A549 (cell line): ENCODE measurements around the gene ANTXR1. TPM values are rescaled to one million over a fixed set of nuclear protein-coding genes. Genes with fewer than 3 reads are reported as not detected.

Source experiments
- ATAC-seq, 2 experiments: fragments of 200-7000 bp in 1 of 2; fragments of >200 bp in 1 of 2; cut with Nextera tagmentation in 1 of 2; cut with Tn5 transposase in 1 of 2; 3 replicates each; pipeline versions ENCODE4 v1.8.0 to v1.9.1; 2018 to 2020; ENCODE audit warnings: mild to moderate bottlenecking in 1 of 2, moderate library complexity in 1 of 2
- CTCF ChIA-PET: fragments of 300-600 bp; sonication (Branson Sonifier 250); formaldehyde crosslinking; extraction: SDS; loops from one replicate; lab custom pipeline; 2021; ENCODE audit warnings: antibody characterized with exemption, inconsistent platforms; lab: Yijun Ruan, JAX
- POLR2A ChIA-PET: fragments of 350-600 bp; formaldehyde crosslinking; extraction: SDS; loops from one replicate; lab custom pipeline; 2021; ENCODE audit warnings: antibody characterized with exemption, inconsistent platforms; lab: Yijun Ruan, JAX
- DNase-seq, 2 experiments: peaks; one replicate each; pipeline versions ENCODE4 v3.0.0 to v3.0.0-alpha.2; 2011 to 2016; ENCODE audit warnings: low read depth in 1 of 2, low spot score in 1 of 2
- FAIRE-seq: peaks from 2 replicates; lab custom pipeline; 2011; peaks lifted over from hg19 to GRCh38; lab: Jason Lieb, UNC
- H3K27ac ChIP-seq, 2 experiments: fragments of >200 bp; sonication (Bioruptor Twin); formaldehyde crosslinking; 3 replicates each; pipeline ENCODE4 v1.5.1; 2016 to 2017
- H3K4me1 ChIP-seq: fragments of >200 bp; sonication (Bioruptor Twin); formaldehyde crosslinking; 3 replicates; pipeline ENCODE4 v1.6.1; 2016
- H3K4me2 ChIP-seq: fragments of >200 bp; sonication (Bioruptor Twin); formaldehyde crosslinking; 3 replicates; pipeline ENCODE4 v1.6.1; 2016
- H3K4me3 ChIP-seq: fragments of >200 bp; sonication (Bioruptor Twin); formaldehyde crosslinking; 3 replicates; pipeline ENCODE4 v1.5.1; 2016
- H3K9me3 ChIP-seq: fragments of >200 bp; sonication (Bioruptor Twin); formaldehyde crosslinking; 3 replicates; pipeline ENCODE4 v1.6.1; 2016
- BHLHE40 ChIP-seq: IDR thresholded peaks from 2 replicates; pipeline ENCODE4 v1.6.1; 2012; ENCODE audit warnings: low read depth, low read length, inconsistent platforms
- CHD2 ChIP-seq: fragments of 150-350 bp; IDR thresholded peaks from 2 replicates; pipeline ENCODE4 v1.6.1; 2014; ENCODE audit warnings: low read length; ENCODE audit not compliant: partially characterized antibody
- EHF ChIP-seq: fragments of 250-450 bp; sonication (Bioruptor Pico); IDR thresholded peaks from 2 replicates; pipeline ENCODE4 v1.5.0; 2020; ENCODE audit warnings: mild to moderate bottlenecking
- ESRRA ChIP-seq: fragments of 150-350 bp; IDR thresholded peaks from 2 replicates; pipeline ENCODE4 v1.6.1; 2014; ENCODE audit warnings: mild to moderate bottlenecking, low read length, borderline replicate concordance
- FOSB ChIP-seq: fragments of 250-450 bp; sonication (Bioruptor Pico); IDR thresholded peaks from 2 replicates; pipeline ENCODE4 v1.5.0; 2020; ENCODE audit warnings: mild to moderate bottlenecking, moderate library complexity
- HDAC2 ChIP-seq: fragments of 200-600 bp; sonication (generic); IDR thresholded peaks from 2 replicates; pipeline ENCODE4 v1.6.1; 2016
- HEYL ChIP-seq: fragments of 250-450 bp; sonication (Bioruptor Pico); IDR thresholded peaks from 2 replicates; pipeline ENCODE4 v1.8.0; 2021; ENCODE audit warnings: mild to moderate bottlenecking, moderate library complexity
- JUN ChIP-seq, 2 experiments: fragments of >200 bp; sonication (Bioruptor Twin); formaldehyde crosslinking; IDR thresholded peaks; 2 replicates in 1 of 2; 3 replicates in 1 of 2; pipeline ENCODE4 v1.6.1; 2016 to 2017
- MYC ChIP-seq: IDR thresholded peaks from 2 replicates; pipeline ENCODE4 v1.6.1; 2012; ENCODE audit warnings: mild to moderate bottlenecking, inconsistent platforms, low read length, improper control_type of control experiment, borderline replicate concordance
- NR3C1 ChIP-seq: fragments of >200 bp; sonication (Bioruptor Twin); formaldehyde crosslinking; IDR thresholded peaks from 3 replicates; pipeline ENCODE4 v1.6.1; 2017
- PHF8 ChIP-seq: fragments of 200-600 bp; sonication (generic); IDR thresholded peaks from 2 replicates; pipeline ENCODE4 v1.6.1; 2016; ENCODE audit warnings: low read depth, mild to moderate bottlenecking, antibody characterized with exemption, moderate library complexity, borderline replicate concordance
- POLR2AphosphoS2 ChIP-seq: conservative IDR thresholded peaks from 2 replicates; pipeline ENCODE4 v1.6.1; 2012; ENCODE audit warnings: low read length, improper control_type of control experiment, inconsistent platforms
- RARB ChIP-seq: fragments of 250-450 bp; sonication (Bioruptor Pico); IDR thresholded peaks from 2 replicates; pipeline ENCODE4 v1.8.0; 2021; ENCODE audit warnings: mild to moderate bottlenecking, moderate library complexity
- RNF2 ChIP-seq: fragments of 200-600 bp; sonication (generic); IDR thresholded peaks from 2 replicates; pipeline ENCODE4 v1.6.1; 2016; ENCODE audit warnings: low read depth, mild to moderate bottlenecking, antibody characterized with exemption, moderate library complexity, borderline replicate concordance
- SMC3 ChIP-seq: fragments of >200 bp; sonication (Bioruptor Twin); formaldehyde crosslinking; IDR thresholded peaks from 3 replicates; pipeline ENCODE4 v1.6.1; 2018; ENCODE audit warnings: inconsistent platforms
- TFCP2L1 ChIP-seq: fragments of 250-450 bp; sonication (Bioruptor Pico); IDR thresholded peaks from 2 replicates; pipeline ENCODE4 v1.5.0; 2021; ENCODE audit warnings: mild to moderate bottlenecking
- WGBS: methylation state at CpG from one replicate; pipeline ENCODE4 v1.1.6; 2017; ENCODE audit errors: missing lambda C conversion rate; 5-methylcytosine and 5-hydroxymethylcytosine counted together
- polyA plus RNA-seq, 4 experiments: library from polyadenylated mRNA; depleted of rRNA in 3 of 4; stranded (reverse); fragments of >200 nt; fragmentation: RNase III in 1 of 4; extraction: RNeasy Plus Mini Kit Qiagen cat#74134 plus additional on column Dnase treatment in 1 of 4; gene quantifications; 2 replicates in 3 of 4; 3 replicates in 1 of 4; pipeline ENCODE4 v1.2.3, GENCODE V29; 2011 to 2017
- TF ChIP-seq, protein P1 (sequence below): fragments of 200-600 bp; sonication (generic); IDR thresholded peaks from 2 replicates; pipeline ENCODE4 v1.6.1; 2016; ENCODE audit warnings: antibody characterized with exemption, mild to moderate bottlenecking, moderate library complexity
- TF ChIP-seq, protein P2 (sequence below): fragments of >200 bp; sonication (Bioruptor Twin); formaldehyde crosslinking; IDR thresholded peaks from 3 replicates; pipeline ENCODE4 v1.6.1; 2016

The ANTXR1 gene
- polyA plus RNA-seq, 2 of the 4 experiments (the other 2 are of a cell fraction): 161 to 194 TPM

DNA sequence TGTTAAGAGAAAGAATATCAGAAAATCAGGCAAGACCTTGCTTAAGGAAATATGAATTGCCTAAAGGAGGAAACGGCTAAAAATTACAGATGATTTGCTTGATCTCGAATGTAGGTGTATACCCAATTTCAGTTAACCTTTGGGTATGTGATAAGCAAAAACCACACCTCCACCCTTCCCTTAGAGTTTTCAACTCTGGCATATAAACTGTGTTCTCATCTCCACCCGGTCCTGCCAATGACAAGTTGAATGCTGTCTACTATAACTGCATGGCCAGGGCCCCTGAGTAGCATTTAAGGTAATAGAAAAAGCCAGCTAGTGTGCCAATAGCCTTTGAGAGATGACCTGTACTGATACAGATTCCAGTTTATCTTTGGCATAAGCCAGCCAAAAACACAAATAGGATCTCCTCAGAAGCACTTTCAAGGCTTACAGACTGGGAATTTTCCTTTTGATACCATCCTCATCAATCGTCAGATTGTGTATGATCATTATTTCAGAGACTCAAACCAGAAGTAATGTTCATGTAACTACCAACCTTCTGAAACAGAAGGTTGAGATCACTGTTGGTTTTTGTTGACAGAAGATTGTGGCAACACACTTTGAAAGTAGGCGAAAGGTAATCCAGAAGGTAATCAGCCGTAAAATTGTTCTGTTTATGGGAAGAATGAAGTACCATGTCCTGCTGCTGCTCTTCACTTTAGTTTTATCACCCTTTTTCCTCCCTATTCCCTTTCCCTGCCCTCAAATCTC is 211.0 kb downstream of the ANTXR1 start:
- CTCF ChIA-PET: interaction anchor here (3.7 kb wide), 1 partner anchor 83 kb away, joined by 21 read pairs; no protein-coding TSS in a partner anchor
- no peaks in the 10 kb centered on the region for H3K9me3 ChIP-seq
- DNase-seq (no peak), FAIRE-seq (no peak), ATAC-seq (no peak)
- H3K4me3 ChIP-seq: no peak overlapping the region
- no peak overlapping the region for H3K27ac ChIP-seq
- 89% methylated on average over 6 of the region's 6 CpGs for WGBS
- no peak overlapping the region for H3K4me2 ChIP-seq
- no peak for TF ChIP-seq RARB (CRISPR knock-in tag)
- TF ChIP-seq JUN (IDR thresholded peaks at IDR 0.05): no peak
- no peak for TF ChIP-seq SMC3
- TF ChIP-seq PHF8: no peak
- TF ChIP-seq BHLHE40: no peak
- TF ChIP-seq, protein P1, sequence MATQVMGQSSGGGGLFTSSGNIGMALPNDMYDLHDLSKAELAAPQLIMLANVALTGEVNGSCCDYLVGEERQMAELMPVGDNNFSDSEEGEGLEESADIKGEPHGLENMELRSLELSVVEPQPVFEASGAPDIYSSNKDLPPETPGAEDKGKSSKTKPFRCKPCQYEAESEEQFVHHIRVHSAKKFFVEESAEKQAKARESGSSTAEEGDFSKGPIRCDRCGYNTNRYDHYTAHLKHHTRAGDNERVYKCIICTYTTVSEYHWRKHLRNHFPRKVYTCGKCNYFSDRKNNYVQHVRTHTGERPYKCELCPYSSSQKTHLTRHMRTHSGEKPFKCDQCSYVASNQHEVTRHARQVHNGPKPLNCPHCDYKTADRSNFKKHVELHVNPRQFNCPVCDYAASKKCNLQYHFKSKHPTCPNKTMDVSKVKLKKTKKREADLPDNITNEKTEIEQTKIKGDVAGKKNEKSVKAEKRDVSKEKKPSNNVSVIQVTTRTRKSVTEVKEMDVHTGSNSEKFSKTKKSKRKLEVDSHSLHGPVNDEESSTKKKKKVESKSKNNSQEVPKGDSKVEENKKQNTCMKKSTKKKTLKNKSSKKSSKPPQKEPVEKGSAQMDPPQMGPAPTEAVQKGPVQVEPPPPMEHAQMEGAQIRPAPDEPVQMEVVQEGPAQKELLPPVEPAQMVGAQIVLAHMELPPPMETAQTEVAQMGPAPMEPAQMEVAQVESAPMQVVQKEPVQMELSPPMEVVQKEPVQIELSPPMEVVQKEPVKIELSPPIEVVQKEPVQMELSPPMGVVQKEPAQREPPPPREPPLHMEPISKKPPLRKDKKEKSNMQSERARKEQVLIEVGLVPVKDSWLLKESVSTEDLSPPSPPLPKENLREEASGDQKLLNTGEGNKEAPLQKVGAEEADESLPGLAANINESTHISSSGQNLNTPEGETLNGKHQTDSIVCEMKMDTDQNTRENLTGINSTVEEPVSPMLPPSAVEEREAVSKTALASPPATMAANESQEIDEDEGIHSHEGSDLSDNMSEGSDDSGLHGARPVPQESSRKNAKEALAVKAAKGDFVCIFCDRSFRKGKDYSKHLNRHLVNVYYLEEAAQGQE: no peak
- TF ChIP-seq HEYL (CRISPR knock-in tag): no peak
- TF ChIP-seq CHD2: no peak
- peaks cover 22% of the 10 kb centered on the region; the same call in 2 of the 3 replicates for H3K4me1 ChIP-seq
- POLR2A ChIA-PET: no interaction called here

DNA sequence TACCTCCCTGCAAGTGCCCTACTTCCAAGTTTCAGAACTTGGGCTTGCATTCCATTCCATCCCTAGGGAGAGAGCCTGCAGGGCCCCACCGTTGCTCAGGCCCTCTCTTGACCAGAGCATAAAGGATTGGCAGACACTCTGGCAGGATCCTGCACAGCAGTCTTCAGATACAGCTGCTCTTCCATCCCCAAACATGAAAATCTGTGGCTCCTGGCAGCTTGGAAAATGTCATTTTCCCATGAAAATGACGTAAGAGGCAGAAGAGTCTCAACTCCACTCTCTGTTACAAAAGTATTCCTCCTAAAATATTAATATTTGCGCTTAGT is 211.5 kb downstream of the ANTXR1 start:
- WGBS: 78% methylated on average over 3 of the region's 3 CpGs

More for the DNA sequence above, 211.5 kb downstream of the ANTXR1 start:
- POLR2A ChIA-PET: no interaction called here
- no peak for DNase-seq
- Histone ChIP-seq H3K4me3 (no peak overlapping the region), H3K27ac (no peak overlapping the region), H3K9me3 (no peaks in the 10 kb centered on the region), H3K4me1 (peaks cover 22% of the 10 kb centered on the region; the same call in 2 of the 3 replicates), H3K4me2 (no peak overlapping the region)
- CTCF ChIA-PET: interaction anchor here (3.7 kb wide), 1 partner anchor 83 kb away, joined by 21 read pairs; no protein-coding TSS in a partner anchor
- no peak for FAIRE-seq
- ATAC-seq: no peak
- TF ChIP-seq, protein P2, sequence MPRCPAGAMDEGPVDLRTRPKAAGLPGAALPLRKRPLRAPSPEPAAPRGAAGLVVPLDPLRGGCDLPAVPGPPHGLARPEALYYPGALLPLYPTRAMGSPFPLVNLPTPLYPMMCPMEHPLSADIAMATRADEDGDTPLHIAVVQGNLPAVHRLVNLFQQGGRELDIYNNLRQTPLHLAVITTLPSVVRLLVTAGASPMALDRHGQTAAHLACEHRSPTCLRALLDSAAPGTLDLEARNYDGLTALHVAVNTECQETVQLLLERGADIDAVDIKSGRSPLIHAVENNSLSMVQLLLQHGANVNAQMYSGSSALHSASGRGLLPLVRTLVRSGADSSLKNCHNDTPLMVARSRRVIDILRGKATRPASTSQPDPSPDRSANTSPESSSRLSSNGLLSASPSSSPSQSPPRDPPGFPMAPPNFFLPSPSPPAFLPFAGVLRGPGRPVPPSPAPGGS: no peak
- no peak for TF ChIP-seq FOSB (CRISPR knock-in tag)
- TF ChIP-seq HDAC2: no peak
- TF ChIP-seq, protein P1: no peak
- TF ChIP-seq EHF: no peak
- TF ChIP-seq POLR2AphosphoS2: no peak
- no peak for TF ChIP-seq PHF8
- no peak for TF ChIP-seq ESRRA
- TF ChIP-seq NR3C1: no peak
- no peak for TF ChIP-seq MYC
- TF ChIP-seq SMC3: no peak
- no peak for TF ChIP-seq TFCP2L1 (CRISPR knock-in tag)
- TF ChIP-seq RNF2: no peak
